ENCODE results near the gene EGFLAM.

Gene EGFLAM

GRCh38 chr5:38423276-38424147, 165.2 kb downstream of the EGFLAM start:
- DNase-seq, result no peak

GRCh38 chr5:38424148-38425060, 166.0 kb downstream of the EGFLAM start:
- DNase-seq, result no peak

GRCh38 chr5:38426490-38426889, 168.1 kb downstream of the EGFLAM start:
- no peak for DNase-seq

DNA sequence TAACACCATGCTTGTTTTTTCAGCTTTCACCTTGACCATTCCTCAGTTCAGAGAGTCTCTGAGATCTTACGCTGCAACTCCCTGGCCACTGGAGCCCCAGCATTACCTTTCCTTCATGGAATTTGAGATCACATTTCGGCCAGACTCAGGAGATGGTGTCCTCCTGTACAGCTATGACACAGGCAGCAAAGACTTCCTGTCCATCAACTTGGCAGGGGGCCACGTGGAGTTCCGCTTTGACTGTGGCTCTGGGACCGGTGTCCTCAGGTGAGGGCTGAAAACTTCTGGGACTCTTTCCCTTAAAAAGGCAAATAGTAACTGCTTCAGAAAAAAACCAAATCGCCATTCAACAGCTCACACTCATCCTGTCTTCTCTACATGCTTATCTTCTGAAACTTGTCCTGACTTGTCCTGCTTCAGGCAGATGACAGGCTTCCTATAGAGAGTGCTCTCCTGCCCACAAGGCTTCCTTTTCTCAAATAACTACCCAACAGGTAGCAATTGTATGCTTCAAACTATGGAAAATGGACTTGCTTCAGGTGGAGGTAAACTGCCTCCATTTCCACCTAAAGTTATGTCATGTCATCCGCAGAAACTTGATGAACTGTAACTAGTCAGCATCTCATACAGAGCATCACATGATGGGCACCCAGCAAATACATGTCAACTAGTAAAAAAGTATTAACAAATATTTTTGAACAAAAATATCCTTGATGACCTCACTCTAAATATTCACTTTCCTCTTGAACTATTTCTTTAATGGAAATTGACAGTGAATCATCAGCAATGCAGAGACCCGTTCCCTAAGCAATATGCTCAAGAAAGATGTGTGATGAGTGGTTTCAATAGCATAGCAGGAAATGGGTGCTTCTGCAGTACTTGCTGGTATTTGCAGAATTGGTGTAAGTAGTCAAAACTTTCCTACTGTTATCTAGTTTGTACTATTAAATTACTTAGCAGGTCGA, 168.9 kb downstream of the EGFLAM start:
- DNase-seq, result no peak

GRCh38 chr5:38431242-38431853, 173.0 kb downstream of the EGFLAM start:
- DNase-seq, result no peak

GRCh38 chr5:38433160-38433861, 175.0 kb downstream of the EGFLAM start:
- DNase-seq, result peak; percentile 4

- DNase-seq, result no peak
These were observed 176.8 kb downstream of the EGFLAM start for GRCh38 chr5:38434966-38435705.

DNA sequence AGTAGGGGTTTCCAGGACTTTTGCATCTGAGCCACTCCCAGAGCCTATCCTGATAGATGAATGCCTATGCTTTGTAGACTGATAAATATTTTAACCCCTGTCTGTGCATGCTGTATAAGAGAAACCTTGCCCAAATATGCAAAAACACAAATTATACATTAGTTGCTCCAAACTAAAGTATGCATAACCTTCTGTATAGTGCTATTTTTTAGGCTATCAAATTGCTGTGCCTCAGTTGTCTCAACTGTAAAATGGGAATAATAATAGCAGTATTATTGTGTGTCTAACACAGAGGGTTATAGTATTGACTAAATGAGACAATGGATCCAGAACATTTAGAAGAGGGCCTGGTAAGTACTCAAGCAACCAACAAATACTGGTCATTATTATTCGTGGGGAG, 180.4 kb downstream of the EGFLAM start:
- DNase-seq, result no peak

- DNase-seq, result peak; percentile 92
These were observed 183.3 kb downstream of the EGFLAM start for GRCh38 chr5:38441453-38442246.

GRCh38 chr5:38442247-38442573, 183.9 kb downstream of the EGFLAM start:
- no peak for DNase-seq

GRCh38 chr5:38443390-38443789, 185.0 kb downstream of the EGFLAM start:
- no peak for DNase-seq

- no peak for DNase-seq
These were observed 187.1 kb downstream of the EGFLAM start for GRCh38 chr5:38445374-38446028.

- no peak for DNase-seq
These were observed 187.7 kb downstream of the EGFLAM start for GRCh38 chr5:38446029-38446522.

DNA sequence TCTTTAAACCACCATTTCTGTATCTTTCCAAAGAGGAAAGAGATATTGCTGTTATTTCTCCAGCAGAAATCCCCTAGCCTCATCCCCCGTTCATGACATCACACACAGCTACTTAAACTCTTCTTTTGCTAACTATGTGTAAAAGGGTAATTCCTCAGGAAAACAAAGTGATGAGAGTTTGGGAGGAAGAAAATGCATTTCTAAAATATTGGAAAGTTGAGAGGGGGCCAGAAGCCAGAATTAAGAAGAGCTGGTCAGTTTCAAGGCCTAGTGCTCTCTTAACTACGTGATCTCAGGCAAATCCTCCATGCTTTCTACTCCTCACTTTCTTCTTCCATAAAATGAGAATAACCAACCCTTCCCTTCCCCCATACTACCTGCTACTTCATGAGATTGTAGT, 188.7 kb downstream of the EGFLAM start:
- no peak for DNase-seq

DNA sequence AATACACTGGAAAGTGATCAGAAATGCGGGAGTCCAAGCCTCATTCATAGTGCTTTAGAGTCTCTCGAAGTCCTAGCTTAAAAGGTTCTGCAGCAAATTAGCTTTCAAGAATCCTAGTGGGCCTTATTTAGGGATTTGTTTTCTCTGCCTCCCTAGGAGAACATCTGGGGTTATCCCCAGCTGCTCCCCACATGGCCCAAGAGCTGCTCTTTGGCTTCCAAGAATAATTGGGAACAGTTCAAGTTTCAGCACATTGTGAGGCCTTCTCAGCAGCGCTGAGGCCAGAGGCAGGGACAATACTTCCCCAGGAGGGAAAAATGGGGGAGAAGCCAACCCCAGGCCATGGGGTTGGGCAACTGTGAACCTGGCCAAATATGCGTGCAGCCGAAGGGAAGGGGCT, 189.4 kb downstream of the EGFLAM start:
- DNase-seq, result no peak

GRCh38 chr5:38448568-38449350, 190.4 kb downstream of the EGFLAM start:
- no peak for DNase-seq

GRCh38 chr5:38450627-38451026, 192.3 kb downstream of the EGFLAM start:
- no peak for DNase-seq

DNA sequence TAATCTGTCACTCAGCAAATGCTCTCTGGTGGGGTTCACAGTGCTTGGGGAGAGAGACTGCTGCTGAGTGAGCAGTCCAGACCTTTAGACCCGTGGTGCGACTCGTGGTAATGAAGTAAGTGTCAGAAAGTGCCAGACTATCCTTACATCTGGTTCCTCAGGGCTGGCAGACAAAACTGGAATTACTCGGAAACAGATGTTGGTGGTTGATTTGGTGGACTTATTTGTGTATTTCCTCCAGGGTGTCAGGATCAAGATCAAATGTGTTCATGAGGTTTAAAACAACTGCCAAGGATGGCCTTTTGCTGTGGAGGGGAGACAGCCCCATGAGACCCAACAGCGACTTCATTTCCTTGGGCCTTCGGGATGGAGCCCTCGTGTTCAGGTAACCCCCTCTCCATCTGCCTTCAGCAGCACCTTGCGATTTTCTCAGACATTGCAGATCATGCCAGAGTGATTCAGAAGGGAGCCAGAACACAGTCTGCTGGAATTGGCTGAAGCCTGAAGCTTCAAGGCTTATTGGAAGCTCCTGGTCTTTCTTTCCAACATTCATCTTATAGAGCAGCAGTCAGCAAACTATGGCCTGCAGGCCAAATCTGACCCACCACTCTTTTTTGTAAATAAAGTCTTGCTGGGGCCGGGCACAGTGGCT, 192.8 kb downstream of the EGFLAM start:
- DNase-seq, result no peak
